Endothelial cell of umbilical vein (primary cell): ENCODE results near the gene B2M. TPM values are rescaled to one million over a fixed set of nuclear protein-coding genes. Genes with fewer than 3 reads are reported as not detected.

Experiments
- BruUV-seq: library from RNA; stranded (reverse); fragments of 400-500 nt; replicated peaks from 2 replicates; lab custom pipeline; 2021; lab: Mats Ljungman, UMichigan
- CTCF ChIA-PET: fragments of 300-600, 350-600 bp; sonication (Branson Sonifier 250); formaldehyde crosslinking; loops from one replicate; lab custom pipeline; 2021; ENCODE audit warnings: antibody characterized with exemption, inconsistent platforms; lab: Charles Lee
- POLR2A ChIA-PET: fragments of 300-600, 350-600 bp; sonication (Branson Sonifier 250); formaldehyde crosslinking; loops from one replicate; lab custom pipeline; 2021; ENCODE audit warnings: antibody characterized with exemption, inconsistent platforms; lab: Charles Lee
- DNase-seq: peaks from one replicate; pipeline ENCODE4 v3.0.0-alpha.2; 2011; ENCODE audit warnings: low read depth, low spot score
- FAIRE-seq: peaks from 2 replicates; lab custom pipeline; 2011; peaks lifted over from hg19 to GRCh38; lab: Jason Lieb, UNC
- H2AFZ ChIP-seq: 2 replicates; pipeline ENCODE4 v1.6.0; 2012; ENCODE audit warnings: low read depth, low read length, control low read depth, inconsistent platforms
- H3K27ac ChIP-seq: 2 replicates; pipeline ENCODE4 v1.5.1; 2011; ENCODE audit warnings: low read depth, mild to moderate bottlenecking, control low read depth, low read length, moderate library complexity; ENCODE audit not compliant: insufficient read depth
- H3K27me3 ChIP-seq, 2 experiments: 2 replicates each; pipeline versions ENCODE4 v1.6.0 to v1.6.1; 2011; ENCODE audit warnings: low read length in 2 of 2, mixed read lengths in 1 of 2; ENCODE audit not compliant: control insufficient read depth in 2 of 2, insufficient read depth in 2 of 2
- H3K36me3 ChIP-seq, 2 experiments: 2 replicates in 1 of 2; 3 replicates in 1 of 2; pipeline ENCODE4 v1.5.1; 2011; ENCODE audit warnings: low read length in 2 of 2, mild to moderate bottlenecking in 1 of 2, moderate library complexity in 1 of 2; ENCODE audit not compliant: control insufficient read depth in 2 of 2, insufficient read depth in 2 of 2; ENCODE audit errors: extremely low read depth in 1 of 2
- H3K4me1 ChIP-seq: 3 replicates; pipeline ENCODE4 v1.5.1; 2011; ENCODE audit warnings: mild to moderate bottlenecking, low read length; ENCODE audit not compliant: control insufficient read depth, insufficient read depth; ENCODE audit errors: extremely low read depth
- H3K4me2 ChIP-seq: 2 replicates; pipeline ENCODE4 v1.6.1; 2011; ENCODE audit warnings: low read length, control low read depth, mixed read lengths; ENCODE audit not compliant: insufficient read depth
- H3K4me3 ChIP-seq, 3 experiments: fragments of 200-600 bp in 1 of 3; sonication (generic), shearing (Covaris generic) in 1 of 3; replicated peaks in 1 of 3; 2 replicates each; pipeline ENCODE4 v1.5.1; 2011 to 2016; ENCODE audit warnings: control low read depth in 3 of 3, low read length in 3 of 3, mild to moderate bottlenecking in 2 of 3, inconsistent platforms in 1 of 3, low read depth in 1 of 3, moderate library complexity in 1 of 3; ENCODE audit not compliant: insufficient read depth in 1 of 3
- H3K79me2 ChIP-seq: 2 replicates; pipeline ENCODE4 v1.6.0; 2012; ENCODE audit warnings: low read length, inconsistent platforms; ENCODE audit not compliant: control insufficient read depth, insufficient read depth
- H3K9ac ChIP-seq: replicated peaks from 2 replicates; pipeline ENCODE3; 2011; ENCODE audit warnings: low read length, control low read depth; ENCODE audit not compliant: insufficient read depth; ENCODE audit errors: extremely low read depth
- H3K9me1 ChIP-seq: replicated peaks from 3 replicates; pipeline ENCODE4 v1.6.0; 2011; ENCODE audit warnings: mild to moderate bottlenecking, low read length; ENCODE audit not compliant: control insufficient read depth, insufficient read depth; ENCODE audit errors: extremely low read depth
- H3K9me3 ChIP-seq: replicated peaks from 2 replicates; pipeline ENCODE4 v1.5.1; 2012; ENCODE audit warnings: low read length, inconsistent platforms; ENCODE audit not compliant: control insufficient read depth, insufficient read depth
- H4K20me1 ChIP-seq: replicated peaks from 2 replicates; pipeline ENCODE3; 2011; ENCODE audit warnings: mild to moderate bottlenecking, low read length; ENCODE audit not compliant: control insufficient read depth, insufficient read depth; ENCODE audit errors: extremely low read depth
- CTCF ChIP-seq, 2 donors: IDR thresholded peaks; 1 replicate in 1 of 2; 2 replicates in 1 of 2; pipeline ENCODE4 v1.5.1; 2011; ENCODE audit warnings: low read length in 2 of 2, mild to moderate bottlenecking in 2 of 2, moderate library complexity in 2 of 2, control low read depth in 1 of 2, inconsistent platforms in 1 of 2, low read depth in 1 of 2; ENCODE audit not compliant: insufficient read depth in 1 of 2; ENCODE audit errors: extremely low read depth in 1 of 2
- EZH2 ChIP-seq: IDR thresholded peaks from 2 replicates; pipeline ENCODE4 v1.6.1; 2012; ENCODE audit warnings: borderline replicate concordance, low read depth, mild to moderate bottlenecking, moderate library complexity, low read length, inconsistent platforms; ENCODE audit not compliant: severe bottlenecking
- FOS ChIP-seq: IDR thresholded peaks from 2 replicates; pipeline ENCODE4 v1.6.1; 2011; ENCODE audit warnings: mild to moderate bottlenecking, low read length, moderate library complexity, borderline replicate concordance; ENCODE audit not compliant: insufficient read depth
- GATA2 ChIP-seq: IDR thresholded peaks from 2 replicates; pipeline ENCODE4 v1.7.0; 2011; ENCODE audit warnings: low read depth, mild to moderate bottlenecking, moderate library complexity, mixed read lengths, low read length; ENCODE audit not compliant: insufficient read length, insufficient read depth
- JUN ChIP-seq: IDR thresholded peaks from 2 replicates; pipeline ENCODE4 v1.6.1; 2011; ENCODE audit warnings: borderline replicate concordance, low read depth; ENCODE audit not compliant: insufficient read length, insufficient read depth
- MYC ChIP-seq: IDR thresholded peaks from one replicate; pipeline ENCODE4 v1.6.1; 2011; ENCODE audit warnings: mild to moderate bottlenecking, low read depth, low read length
- POLR2A ChIP-seq: IDR thresholded peaks from 2 replicates; pipeline ENCODE4 v1.6.1; 2012; ENCODE audit warnings: low read depth, mild to moderate bottlenecking, control low read depth, low read length
- POLR2AphosphoS5 ChIP-seq: IDR thresholded peaks from 2 replicates; pipeline ENCODE4 v1.6.1; 2012; ENCODE audit warnings: low read depth, mild to moderate bottlenecking, control low read depth, low read length, moderate library complexity; ENCODE audit not compliant: insufficient read depth
- dilution Hi-C: fragments of 300-500 bp; cut with MboI; formaldehyde crosslinking; loops from one replicate; pipeline ENCODE4 v1.15.0; 2019; ENCODE audit warnings: low sequenced_read_pairs; ENCODE audit not compliant: extremely low pct_ligation_motif_present
- intact Hi-C: fragments of 100-400 bp; cut with micrococcal nuclease; formaldehyde crosslinking; loops from one replicate; pipeline ENCODE4 v1.10.0; 2022
- polyA plus RNA-seq, 4 experiments: library from polyadenylated mRNA; depleted of rRNA in 3 of 4; stranded (reverse) in 3 of 4; unstranded in 1 of 4; fragments of >200 nt; gene quantifications; 2 replicates each; pipeline versions ENCODE4 v1.2.1 to v1.2.3, GENCODE V29; 2011 to 2012; ENCODE audit warnings: missing spikeins in 1 of 4
- total RNA-seq: library from RNA; stranded (reverse); gene quantifications from 2 replicates; pipeline ENCODE4 v1.2.3, GENCODE V29; 2021
- TF ChIP-seq, protein P1 (sequence below): IDR thresholded peaks from 2 replicates; pipeline ENCODE4 v1.6.1; 2011; ENCODE audit not compliant: insufficient read depth, insufficient read length

The B2M gene
- total and polyA plus RNA-seq, 2 donors (not counting 3 experiments of a cell fraction or from before 2014, with no cell fraction given): 985 to 5,206 TPM

GRCh38 chr15:44715797-44716334, 4.5 kb downstream of the B2M start:
- peaks cover 44% of the 10 kb centered on the region for H3K79me2 ChIP-seq
- peaks cover 15 to 24% of the 10 kb centered on the region in 2 experiments for H3K36me3 ChIP-seq
- H3K9me3 ChIP-seq: no peaks in the 10 kb centered on the region
- H3K4me1 ChIP-seq: no peaks in the 10 kb centered on the region
- no peak overlapping the region for H3K4me2 ChIP-seq
- CTCF ChIA-PET: interaction anchor here (1.6 to 6.8 kb wide), 2 partner anchors 10 to 21 kb away, joined by 7 to 107 read pairs; partner anchors contain the start of gene TRIM69
- no peaks in the 10 kb centered on the region for H3K27me3 ChIP-seq
- no TSS peak for BruUV-seq
- H3K9me1 ChIP-seq: no peaks in the 10 kb centered on the region
- no peak overlapping the region for H2AFZ ChIP-seq
- H3K27ac ChIP-seq: no peak overlapping the region
- no peak for TF ChIP-seq GATA2
- TF ChIP-seq POLR2AphosphoS5: no peak
- TF ChIP-seq, protein P1, sequence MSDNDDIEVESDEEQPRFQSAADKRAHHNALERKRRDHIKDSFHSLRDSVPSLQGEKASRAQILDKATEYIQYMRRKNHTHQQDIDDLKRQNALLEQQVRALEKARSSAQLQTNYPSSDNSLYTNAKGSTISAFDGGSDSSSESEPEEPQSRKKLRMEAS: no peak
- TF ChIP-seq EZH2: no peak
- TF ChIP-seq JUN: no peak
- no peak for TF ChIP-seq FOS
- no peak for TF ChIP-seq POLR2A
- no peak for TF ChIP-seq CTCF (IDR thresholded peaks at IDR 0.05; ENCODE audit: extremely low read depth in 1 of 2, insufficient read depth in 1 of 2, low read depth in 1 of 2, low read length in 2 of 2)
- TF ChIP-seq MYC: no peak
- no peak for FAIRE-seq
- dilution Hi-C loops: no loop called here
- no peak for DNase-seq
- no peak overlapping the region for H3K4me3 ChIP-seq
- no peak overlapping the region for H3K9ac ChIP-seq
- POLR2A ChIA-PET: interaction anchor here (1.1 kb wide), 1 partner anchor 20 kb away, joined by 3 read pairs; no protein-coding TSS in a partner anchor
- peaks cover 5% of the 10 kb centered on the region for H4K20me1 ChIP-seq
- intact Hi-C loops: loop anchor here (10.0 kb wide), 2 partner anchors 209 to 479 kb away; no protein-coding TSS in a partner anchor
